ENCODE results near the gene SETBP1. TPM values are rescaled to one million over a fixed set of nuclear protein-coding genes. Genes with fewer than 3 reads are reported as not detected.

The SETBP1 gene
- total RNA-seq, 2 experiments from 2014 or later: 0.74 to 1.4 TPM

DNA sequence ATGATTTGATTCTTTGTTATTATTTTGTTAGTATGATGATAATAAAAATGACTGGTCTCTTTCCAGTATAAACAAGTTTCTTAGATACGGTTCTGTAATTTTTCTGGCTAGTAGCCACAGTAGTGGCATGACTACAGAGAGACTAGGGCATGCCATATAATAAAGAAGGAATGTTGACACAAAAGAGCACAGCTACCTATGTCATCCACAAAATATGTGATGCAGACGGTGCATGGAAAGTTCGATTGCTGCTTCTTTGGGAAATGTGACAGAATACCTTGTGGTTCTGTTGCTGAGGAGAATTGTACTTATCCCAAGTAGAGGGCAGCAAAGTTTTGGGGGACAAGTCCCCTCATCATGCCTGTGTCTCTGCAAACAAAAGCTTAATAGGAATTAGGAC lies 26.1 kb upstream of the SETBP1 start:
- no peak overlapping the region for H3K27ac Mint-ChIP-seq
- CTCF ChIA-PET: interaction anchor here (0.8 kb wide), 1 partner anchor 10 kb away, joined by 3 read pairs; no protein-coding TSS in a partner anchor
- H3K9me3 Mint-ChIP-seq: no peaks in the 10 kb centered on the region
- no peak for DNase-seq
- H3K36me3 Mint-ChIP-seq (ENCODE audit: low read depth): no peaks in the 10 kb centered on the region
- H3K4me1 Mint-ChIP-seq (ENCODE audit: low read depth): no peaks in the 10 kb centered on the region
- intact Hi-C loops (cut with micrococcal nuclease): loop anchor here (10.0 kb wide), 1 partner anchor 1030 kb away; no protein-coding TSS in a partner anchor
- peaks cover 12% of the 10 kb centered on the region for H3K27me3 Mint-ChIP-seq (ENCODE audit: low read depth)
- H3K4me3 Mint-ChIP-seq: no peak overlapping the region

DNA sequence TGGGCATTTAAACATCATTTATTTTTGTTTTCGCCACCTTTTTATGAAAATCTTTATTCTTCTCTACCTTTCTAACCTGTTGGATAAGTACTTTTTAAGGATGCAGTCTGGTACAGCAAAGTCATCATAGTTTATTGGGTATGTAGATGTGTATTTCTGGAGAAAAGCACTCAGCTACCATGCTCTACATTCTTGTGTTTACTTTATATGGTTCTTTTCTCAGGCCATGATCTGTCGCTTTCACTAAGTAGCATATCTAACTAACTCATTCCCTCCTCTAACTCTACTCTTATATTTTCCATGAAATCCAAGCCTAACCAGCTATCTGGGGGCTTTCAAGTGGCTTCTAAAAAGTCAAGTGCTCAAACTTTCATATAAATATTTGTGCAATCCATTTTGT lies 25.3 kb upstream of the SETBP1 start:
- H3K27ac Mint-ChIP-seq: no peak overlapping the region
- H3K4me1 Mint-ChIP-seq (ENCODE audit: low read depth): no peaks in the 10 kb centered on the region
- H3K27me3 Mint-ChIP-seq (ENCODE audit: low read depth): peaks cover 12% of the 10 kb centered on the region
- no peaks in the 10 kb centered on the region for H3K36me3 Mint-ChIP-seq (ENCODE audit: low read depth)
- CTCF ChIA-PET: interaction anchor here (0.6 kb wide), 1 partner anchor 262 kb away, joined by 3 read pairs; no protein-coding TSS in a partner anchor
- no peaks in the 10 kb centered on the region for H3K9me3 Mint-ChIP-seq
- intact Hi-C loops (cut with micrococcal nuclease): loop anchor here (10.0 kb wide), 1 partner anchor 1031 kb away; no protein-coding TSS in a partner anchor
- no peak for DNase-seq
- H3K4me3 Mint-ChIP-seq: no peak overlapping the region

DNA sequence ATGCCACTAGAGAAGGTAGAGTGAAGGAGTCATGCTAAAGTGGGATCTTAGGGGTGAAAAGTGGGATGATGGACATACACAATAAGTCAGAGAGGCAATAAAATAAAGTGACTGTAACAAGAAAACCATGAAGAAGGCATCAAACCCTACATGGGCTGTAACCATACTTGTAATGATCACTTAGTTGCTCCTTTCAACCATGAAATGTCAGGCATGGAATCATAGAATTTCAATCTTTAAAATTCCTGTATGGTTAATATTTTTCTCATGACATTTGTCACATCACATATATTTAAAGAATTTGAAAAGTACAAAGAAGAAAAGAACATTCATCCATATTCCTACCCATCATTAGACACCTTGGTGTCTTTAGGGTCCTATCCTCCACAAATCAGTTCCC lies 20.9 kb upstream of the SETBP1 start:
- no peaks in the 10 kb centered on the region for H3K9me3 Mint-ChIP-seq
- intact Hi-C loops (cut with micrococcal nuclease): loop anchor here (10.0 kb wide), 1 partner anchor 1035 kb away; no protein-coding TSS in a partner anchor
- CTCF ChIA-PET: no interaction called here
- no peak for DNase-seq
- peaks cover 10% of the 10 kb centered on the region for H3K27me3 Mint-ChIP-seq (ENCODE audit: low read depth)
- H3K36me3 Mint-ChIP-seq (ENCODE audit: low read depth): no peaks in the 10 kb centered on the region
- no peak overlapping the region for H3K27ac Mint-ChIP-seq
- no peaks in the 10 kb centered on the region for H3K4me1 Mint-ChIP-seq (ENCODE audit: low read depth)
- no peak overlapping the region for H3K4me3 Mint-ChIP-seq

DNA sequence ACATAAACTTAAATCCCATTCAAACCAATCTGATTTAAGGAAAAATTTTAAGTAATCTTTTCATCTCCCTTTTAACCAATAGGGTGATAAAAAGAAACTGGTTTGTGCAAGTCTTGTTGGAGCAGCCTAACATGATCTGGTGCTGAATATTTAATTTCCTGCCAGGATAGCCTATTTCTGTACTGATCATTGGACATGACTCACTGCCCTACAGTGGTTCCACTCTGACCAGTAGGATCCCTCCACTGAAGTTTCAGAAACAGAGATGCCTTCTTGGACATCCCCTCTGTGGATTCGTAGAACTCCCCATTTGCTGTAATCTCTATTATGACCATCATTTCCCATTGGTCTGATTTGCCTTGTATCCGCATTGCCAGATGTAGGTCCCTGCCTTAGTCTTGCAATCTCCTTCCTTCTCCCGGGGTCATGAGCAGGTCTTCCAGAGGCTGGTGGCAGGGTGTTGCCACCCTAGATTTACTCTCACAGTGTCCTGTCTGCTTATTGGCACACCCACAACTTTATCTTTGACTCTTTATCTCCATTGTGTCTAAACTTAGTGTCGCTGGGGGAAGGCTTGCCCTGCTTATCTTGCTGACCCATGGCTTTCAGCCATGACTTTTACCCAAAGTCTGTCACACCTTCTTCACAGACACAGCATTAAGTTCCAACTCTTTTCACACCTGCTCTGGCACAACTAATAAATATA lies 12.3 kb upstream of the SETBP1 start:
- CTCF ChIA-PET: no interaction called here
- intact Hi-C loops (cut with micrococcal nuclease): no loop called here
- Mint-ChIP-seq H3K27me3 (ENCODE audit: low read depth) (peaks cover 20% of the 10 kb centered on the region), H3K4me3 (no peak overlapping the region), H3K4me1 (ENCODE audit: low read depth) (no peaks in the 10 kb centered on the region), H3K36me3 (ENCODE audit: low read depth) (no peaks in the 10 kb centered on the region), H3K9me3 (no peaks in the 10 kb centered on the region), H3K27ac (no peak overlapping the region)
- no peak for DNase-seq

DNA sequence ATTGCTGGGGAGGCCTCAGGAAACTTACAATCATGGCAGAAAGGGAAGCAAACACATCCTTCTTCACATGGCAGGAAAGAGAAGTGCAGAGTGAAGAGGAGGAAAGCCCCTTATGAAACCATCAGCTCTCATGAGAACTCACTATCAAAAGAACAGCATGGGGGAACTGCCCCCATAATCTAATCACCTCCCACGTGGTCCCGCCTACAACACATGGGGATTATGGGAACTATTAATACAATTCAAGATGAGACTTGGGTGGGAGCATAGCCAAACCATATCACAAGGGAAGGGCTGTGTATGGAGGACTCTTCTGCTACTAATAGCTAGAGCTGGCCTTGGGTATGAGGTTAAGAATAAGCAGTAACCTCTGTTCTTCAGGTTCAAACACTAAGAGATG lies 8.8 kb upstream of the SETBP1 start:
- CTCF ChIA-PET: no interaction called here
- Mint-ChIP-seq H3K9me3 (no peaks in the 10 kb centered on the region), H3K27me3 (ENCODE audit: low read depth) (peaks cover 33% of the 10 kb centered on the region), H3K27ac (no peak overlapping the region), H3K4me1 (ENCODE audit: low read depth) (no peaks in the 10 kb centered on the region), H3K4me3 (no peak overlapping the region), H3K36me3 (ENCODE audit: low read depth) (no peaks in the 10 kb centered on the region)
- intact Hi-C loops (cut with micrococcal nuclease): no loop called here
- no peak for DNase-seq

DNA sequence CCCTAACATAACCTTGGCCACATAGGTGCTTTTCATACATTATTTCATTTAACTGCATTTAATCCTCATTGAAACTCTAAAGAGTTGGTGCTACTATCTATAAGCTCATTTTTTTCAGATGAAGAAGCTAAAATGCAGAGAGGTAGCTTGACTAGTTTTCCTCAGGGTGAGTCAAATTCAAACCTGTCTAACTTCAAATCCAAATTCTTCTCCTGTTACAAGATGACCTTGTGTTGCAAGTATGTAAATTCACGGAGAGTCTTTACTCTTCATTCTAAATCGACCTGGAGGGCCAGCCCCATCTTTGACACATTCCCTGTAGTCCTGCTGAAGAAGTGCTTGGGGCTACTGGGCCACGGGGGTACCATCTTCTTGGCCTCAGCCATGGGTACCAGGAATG lies 8.2 kb upstream of the SETBP1 start:
- CTCF ChIA-PET: no interaction called here
- Mint-ChIP-seq H3K36me3 (ENCODE audit: low read depth) (no peaks in the 10 kb centered on the region), H3K27ac (no peak overlapping the region), H3K4me3 (no peak overlapping the region), H3K9me3 (no peaks in the 10 kb centered on the region), H3K27me3 (ENCODE audit: low read depth) (peaks cover 34% of the 10 kb centered on the region), H3K4me1 (ENCODE audit: low read depth) (no peaks in the 10 kb centered on the region)
- DNase-seq: no peak
- intact Hi-C loops (cut with micrococcal nuclease): no loop called here

DNA sequence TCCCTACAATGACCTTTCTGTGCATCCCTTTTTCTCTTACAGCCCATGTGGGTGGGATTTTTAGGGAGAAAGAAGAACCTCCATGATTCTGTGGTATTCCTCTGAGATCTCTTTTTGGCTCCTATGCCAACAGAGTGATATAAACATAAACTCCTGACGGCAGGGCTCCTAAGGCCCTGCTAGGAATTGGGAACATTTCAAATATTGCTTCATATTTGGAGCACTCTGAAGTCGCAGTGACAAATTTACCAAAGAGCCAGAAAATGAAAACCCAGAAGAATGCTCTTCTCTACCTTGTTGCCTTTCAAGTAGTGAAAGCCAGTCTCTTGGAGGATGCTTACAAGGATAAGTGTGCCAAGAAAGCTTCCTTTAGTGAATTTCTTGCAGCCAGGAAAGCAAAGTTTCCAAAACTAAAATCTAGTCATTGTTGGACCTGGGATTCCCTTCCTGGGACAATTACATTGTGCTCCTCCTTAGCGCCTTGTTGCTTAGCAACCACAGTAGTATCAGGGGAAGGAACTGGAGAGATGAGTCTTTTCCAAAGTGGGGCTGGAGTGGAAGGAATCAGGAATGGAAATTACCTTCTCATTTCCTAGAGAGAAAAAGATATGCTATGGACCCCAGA lies 7.3 kb upstream of the SETBP1 start:
- H3K9me3 Mint-ChIP-seq: no peaks in the 10 kb centered on the region
- intact Hi-C loops (cut with micrococcal nuclease): no loop called here
- CTCF ChIA-PET: no interaction called here

DNA sequence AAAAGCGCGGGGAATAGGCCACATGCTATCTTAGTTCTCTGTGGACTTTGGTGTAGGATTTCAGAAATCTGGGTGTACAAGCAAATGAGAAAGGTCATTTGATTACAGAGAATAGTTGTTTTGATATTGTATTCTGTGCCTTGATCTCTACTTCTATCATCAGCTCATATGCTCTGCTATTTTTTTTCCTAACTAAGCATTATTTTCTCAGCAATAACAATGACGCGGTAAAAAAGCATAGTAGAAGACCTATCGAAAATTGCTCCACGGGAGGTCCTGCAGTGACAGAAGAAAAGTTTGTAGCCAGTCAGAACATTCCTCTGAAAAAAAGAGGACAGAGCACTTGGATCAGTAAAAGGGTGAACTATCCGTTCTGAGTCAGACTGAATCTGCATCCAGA lies 2.8 kb upstream of the SETBP1 start:
- H3K4me1 Mint-ChIP-seq (ENCODE audit: low read depth): peaks cover 7% of the 10 kb centered on the region
- H3K9me3 Mint-ChIP-seq: no peaks in the 10 kb centered on the region
- intact Hi-C loops (cut with micrococcal nuclease): loop anchor here (2.0 kb wide), 1 partner anchor 121 kb away; no protein-coding TSS in a partner anchor
- no peaks in the 10 kb centered on the region for H3K36me3 Mint-ChIP-seq (ENCODE audit: low read depth)
- no peak overlapping the region for H3K27ac Mint-ChIP-seq
- CTCF ChIA-PET: no interaction called here
- no peak for DNase-seq
- peaks cover 30% of the 10 kb centered on the region for H3K27me3 Mint-ChIP-seq (ENCODE audit: low read depth)
- no peak overlapping the region for H3K4me3 Mint-ChIP-seq

More for the DNA sequence above, 7.3 kb upstream of the SETBP1 start:
- no peak for DNase-seq
- Mint-ChIP-seq H3K4me1 (ENCODE audit: low read depth) (no peaks in the 10 kb centered on the region), H3K27ac (no peak overlapping the region), H3K36me3 (ENCODE audit: low read depth) (no peaks in the 10 kb centered on the region), H3K4me3 (no peak overlapping the region), H3K27me3 (ENCODE audit: low read depth) (peaks cover 41% of the 10 kb centered on the region)

DNA sequence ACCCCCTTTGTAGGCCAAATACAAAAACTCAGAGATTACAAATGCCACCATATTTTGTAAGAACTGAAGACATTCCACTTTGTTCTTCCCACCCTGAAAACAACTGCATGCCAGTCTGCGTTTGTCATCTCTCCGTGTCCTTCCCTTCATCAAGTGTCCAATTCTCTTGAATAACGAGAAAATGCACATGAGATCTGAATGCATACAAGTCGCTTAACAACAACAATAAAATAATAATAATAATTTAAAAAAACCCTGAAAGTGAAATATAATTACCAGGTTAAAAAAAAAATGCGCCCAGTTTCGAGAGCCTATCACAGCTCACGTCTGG lies 2.0 kb upstream of the SETBP1 start:
- H3K36me3 Mint-ChIP-seq (ENCODE audit: low read depth): no peaks in the 10 kb centered on the region
- H3K9me3 Mint-ChIP-seq: no peaks in the 10 kb centered on the region
- intact Hi-C loops (cut with micrococcal nuclease): loop anchor here (1.0 to 2.0 kb wide), 8 partner anchors 47 to 534 kb away; no protein-coding TSS in a partner anchor
- no peak for DNase-seq
- no peak overlapping the region for H3K27ac Mint-ChIP-seq
- peak overlapping the region; percentile 52 for H3K4me3 Mint-ChIP-seq
- CTCF ChIA-PET: interaction anchor here (0.6 to 1.7 kb wide), 5 partner anchors 209 to 534 kb away, joined by 3 to 6 read pairs (median 4); no protein-coding TSS in a partner anchor
- H3K27me3 Mint-ChIP-seq (ENCODE audit: low read depth): peaks cover 27% of the 10 kb centered on the region
- H3K4me1 Mint-ChIP-seq (ENCODE audit: low read depth): peaks cover 7% of the 10 kb centered on the region

DNA sequence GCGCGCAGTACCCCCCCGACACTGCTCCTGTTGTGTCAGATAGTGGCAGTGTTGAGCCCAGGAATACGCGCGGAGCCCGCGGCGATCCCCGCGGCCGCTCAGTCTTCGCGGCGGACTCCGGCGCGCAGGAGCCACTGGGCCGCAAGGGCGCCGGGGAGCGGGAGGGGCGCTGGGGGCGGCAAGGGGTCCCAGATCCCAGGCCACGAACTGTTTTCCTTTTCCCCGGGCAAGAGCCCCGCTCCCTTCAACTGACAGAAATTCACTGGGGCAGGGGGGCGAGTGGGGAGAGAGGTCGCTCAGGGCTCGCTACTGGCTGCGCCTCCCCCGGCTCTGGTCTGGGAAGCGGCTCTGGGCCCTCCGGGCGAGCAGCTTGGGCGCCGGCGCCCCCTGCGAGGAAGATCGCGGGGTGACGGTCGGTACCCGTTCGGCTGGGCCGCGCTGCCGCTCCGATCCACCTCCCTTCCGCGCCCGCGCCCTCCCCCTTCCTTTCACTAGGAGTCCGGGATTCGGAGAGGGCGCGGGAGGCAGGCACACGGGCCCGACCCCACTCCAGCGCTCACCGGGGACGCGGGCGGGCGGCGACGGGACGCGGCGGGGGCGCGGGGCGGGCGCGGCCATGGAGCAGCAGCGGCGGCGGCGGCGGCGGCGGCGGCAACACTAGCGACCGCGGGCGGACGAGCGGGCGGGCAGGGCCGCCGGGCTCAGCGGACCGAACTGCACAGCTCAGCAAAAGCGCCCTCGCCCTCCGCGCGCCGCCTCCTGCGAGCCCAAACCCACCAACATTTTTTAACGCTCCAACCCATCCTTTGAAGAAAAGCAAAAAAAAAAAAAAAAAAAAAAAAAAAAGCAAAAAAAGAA lies 1.4 kb upstream of the SETBP1 start:
- CTCF ChIA-PET: interaction anchor here (0.6 to 1.7 kb wide), 6 partner anchors 209 to 534 kb away, joined by 3 to 6 read pairs (median 4); no protein-coding TSS in a partner anchor
- H3K27ac Mint-ChIP-seq: no peak overlapping the region
- no peaks in the 10 kb centered on the region for H3K9me3 Mint-ChIP-seq
- DNase-seq: peak; percentile 83
- H3K4me3 Mint-ChIP-seq: peak overlapping the region; percentile 52
- peaks cover 7% of the 10 kb centered on the region for H3K4me1 Mint-ChIP-seq (ENCODE audit: low read depth)
- no peaks in the 10 kb centered on the region for H3K36me3 Mint-ChIP-seq (ENCODE audit: low read depth)
- H3K27me3 Mint-ChIP-seq (ENCODE audit: low read depth): peaks cover 22% of the 10 kb centered on the region
- intact Hi-C loops (cut with micrococcal nuclease): loop anchor here (1.0 to 2.0 kb wide), 8 partner anchors 46 to 533 kb away; no protein-coding TSS in a partner anchor

DNA sequence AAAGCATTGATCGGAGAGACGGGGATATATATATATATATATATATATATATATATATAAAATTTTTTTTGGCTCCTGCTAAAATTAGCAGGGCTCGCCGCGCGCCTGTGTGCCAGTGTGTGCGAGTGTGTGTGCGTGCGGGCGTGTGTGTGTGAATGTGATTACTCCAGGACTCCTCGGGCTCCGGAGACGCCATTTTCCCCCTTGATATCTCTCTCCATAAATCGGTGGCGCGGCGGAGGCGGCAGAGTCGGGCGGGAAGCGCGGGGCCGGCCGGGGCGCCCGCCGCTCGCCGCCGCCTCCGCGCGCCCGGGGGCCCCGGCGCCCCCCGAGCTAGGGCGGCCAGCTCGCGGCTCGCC lies 795 bp upstream of the SETBP1 start:
- peak; percentile 42 for DNase-seq
- intact Hi-C loops (cut with micrococcal nuclease): loop anchor here (1.0 to 5.0 kb wide), 9 partner anchors 45 to 707 kb away; no protein-coding TSS in a partner anchor
- peaks cover 17% of the 10 kb centered on the region for H3K27me3 Mint-ChIP-seq (ENCODE audit: low read depth)
- CTCF ChIA-PET: interaction anchor here (1.0 to 1.7 kb wide), 4 partner anchors 207 to 533 kb away, joined by 3 to 6 read pairs (median 3); no protein-coding TSS in a partner anchor
- no peaks in the 10 kb centered on the region for H3K36me3 Mint-ChIP-seq (ENCODE audit: low read depth)
- H3K4me1 Mint-ChIP-seq (ENCODE audit: low read depth): peaks cover 7% of the 10 kb centered on the region
- H3K4me3 Mint-ChIP-seq: peak overlapping the region; percentile 70
- no peak overlapping the region for H3K27ac Mint-ChIP-seq
- no peaks in the 10 kb centered on the region for H3K9me3 Mint-ChIP-seq

Data from activated naive CD4-positive, alpha-beta T cell treated with anti-CD3 and anti-CD28 coated beads for 36 hours (primary cell).